Measurements from ENCODE around the gene MICU1. TPM values are rescaled to one million over a fixed set of nuclear protein-coding genes. Genes with fewer than 3 reads are reported as not detected.

Gene MICU1
- total RNA-seq, 1 donor from 2014 or later, result 29.2 TPM

DNA sequence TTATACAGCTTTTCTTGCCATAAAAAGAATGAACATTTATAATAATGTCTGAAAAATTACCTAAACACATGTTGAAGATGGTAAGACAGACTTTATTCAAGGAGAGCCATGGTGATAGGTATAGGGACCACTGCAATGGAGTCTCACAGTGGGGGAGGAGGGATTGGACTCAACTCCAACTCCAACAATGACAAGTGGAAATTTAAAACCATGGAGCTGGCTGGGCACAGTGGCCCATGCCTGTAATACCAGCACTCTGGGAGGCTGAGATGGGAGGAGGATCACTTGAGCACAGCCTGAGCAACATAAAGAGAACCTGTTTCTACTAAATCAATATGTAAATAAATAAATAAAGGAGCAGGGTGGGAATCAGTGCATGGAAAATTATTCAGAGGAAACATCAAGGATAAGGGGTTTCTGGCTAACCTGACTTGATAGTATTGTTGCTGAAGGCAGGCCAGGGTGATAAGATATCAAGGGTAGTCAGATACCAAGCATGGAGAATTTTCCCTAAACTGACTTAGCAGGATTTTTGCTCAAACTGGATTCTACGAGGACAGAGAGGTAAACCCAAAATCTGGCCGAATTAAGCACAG is 19.5 kb upstream of the MICU1 start:
- H3K9me3 ChIP-seq, result no peaks in the 10 kb centered on the region
- no peaks in the 10 kb centered on the region for H3K36me3 ChIP-seq
- no peak for DNase-seq (ENCODE audit: extremely low spot score in 2 of 2)
- H3K27ac ChIP-seq, result no peak overlapping the region
- intact Hi-C loops (cut with DNase I), result no loop called here
- TF ChIP-seq, protein P1, sequence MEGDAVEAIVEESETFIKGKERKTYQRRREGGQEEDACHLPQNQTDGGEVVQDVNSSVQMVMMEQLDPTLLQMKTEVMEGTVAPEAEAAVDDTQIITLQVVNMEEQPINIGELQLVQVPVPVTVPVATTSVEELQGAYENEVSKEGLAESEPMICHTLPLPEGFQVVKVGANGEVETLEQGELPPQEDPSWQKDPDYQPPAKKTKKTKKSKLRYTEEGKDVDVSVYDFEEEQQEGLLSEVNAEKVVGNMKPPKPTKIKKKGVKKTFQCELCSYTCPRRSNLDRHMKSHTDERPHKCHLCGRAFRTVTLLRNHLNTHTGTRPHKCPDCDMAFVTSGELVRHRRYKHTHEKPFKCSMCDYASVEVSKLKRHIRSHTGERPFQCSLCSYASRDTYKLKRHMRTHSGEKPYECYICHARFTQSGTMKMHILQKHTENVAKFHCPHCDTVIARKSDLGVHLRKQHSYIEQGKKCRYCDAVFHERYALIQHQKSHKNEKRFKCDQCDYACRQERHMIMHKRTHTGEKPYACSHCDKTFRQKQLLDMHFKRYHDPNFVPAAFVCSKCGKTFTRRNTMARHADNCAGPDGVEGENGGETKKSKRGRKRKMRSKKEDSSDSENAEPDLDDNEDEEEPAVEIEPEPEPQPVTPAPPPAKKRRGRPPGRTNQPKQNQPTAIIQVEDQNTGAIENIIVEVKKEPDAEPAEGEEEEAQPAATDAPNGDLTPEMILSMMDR (IDR thresholded peaks at IDR 0.05), result no peak
- TF ChIP-seq POLR2A (IDR thresholded peaks at IDR 0.05), result no peak
- no peak for TF ChIP-seq POLR2AphosphoS5 (IDR thresholded peaks at IDR 0.05; ENCODE audit: insufficient read depth in 1 of 2, low read depth in 1 of 2)
- H3K27me3 ChIP-seq, result no peaks in the 10 kb centered on the region
- H3K4me1 ChIP-seq, result no peaks in the 10 kb centered on the region
- H3K4me3 ChIP-seq, result no peak overlapping the region

DNA sequence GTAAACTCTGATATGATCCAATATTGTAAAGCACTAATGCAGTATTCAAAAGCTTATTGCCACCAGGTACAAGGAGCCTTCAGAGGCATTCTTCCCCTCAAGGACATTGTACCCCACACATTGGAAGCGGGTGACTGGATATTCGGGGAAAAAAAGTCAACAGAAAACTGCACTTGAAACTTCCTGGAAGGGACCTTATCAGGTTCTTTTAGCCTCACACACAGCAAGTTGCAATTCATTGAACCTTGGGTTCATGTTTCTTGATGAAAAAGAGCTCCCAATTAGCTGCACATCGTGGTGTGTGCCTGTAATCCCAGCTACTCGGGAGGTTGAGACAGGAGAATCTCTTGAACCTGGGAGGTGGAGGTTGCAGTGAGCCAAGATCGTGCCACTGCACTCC is 16.4 kb upstream of the MICU1 start:
- intact Hi-C loops (cut with DNase I), result no loop called here
- H3K27me3 ChIP-seq, result no peaks in the 10 kb centered on the region
- H3K9me3 ChIP-seq, result no peaks in the 10 kb centered on the region
- H3K36me3 ChIP-seq, result no peaks in the 10 kb centered on the region
- no peak overlapping the region for H3K4me3 ChIP-seq
- H3K4me1 ChIP-seq, result peaks cover 2% of the 10 kb centered on the region
- no peak overlapping the region for H3K27ac ChIP-seq
- TF ChIP-seq POLR2A (IDR thresholded peaks at IDR 0.05), result no peak
- no peak for TF ChIP-seq POLR2AphosphoS5 (IDR thresholded peaks at IDR 0.05; ENCODE audit: insufficient read depth in 1 of 2, low read depth in 1 of 2)
- TF ChIP-seq, protein P1 (IDR thresholded peaks at IDR 0.05), result no peak
- no peak for DNase-seq (ENCODE audit: extremely low spot score in 2 of 2)

DNA sequence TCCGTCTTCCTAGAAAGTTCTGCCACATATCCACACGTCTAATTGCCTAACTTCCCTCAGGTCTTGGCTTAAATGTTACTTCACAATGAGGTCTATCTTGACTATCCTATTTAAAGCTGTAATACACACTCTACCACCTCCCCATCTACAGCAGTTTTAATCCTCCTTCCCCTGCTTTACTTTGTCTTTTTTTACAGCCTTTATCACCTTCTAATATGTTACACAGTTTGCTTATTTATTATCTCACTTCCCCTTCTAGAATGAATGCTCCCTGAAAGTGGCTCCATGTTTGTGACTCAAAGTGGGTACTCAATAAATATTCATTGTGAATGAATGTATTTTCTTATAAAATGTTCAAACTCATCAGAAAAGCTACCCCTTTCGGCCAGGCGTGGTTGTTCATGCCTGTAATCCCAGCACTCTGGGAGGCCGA is 13.6 kb upstream of the MICU1 start:
- no peak for DNase-seq (ENCODE audit: extremely low spot score in 2 of 2)

DNA sequence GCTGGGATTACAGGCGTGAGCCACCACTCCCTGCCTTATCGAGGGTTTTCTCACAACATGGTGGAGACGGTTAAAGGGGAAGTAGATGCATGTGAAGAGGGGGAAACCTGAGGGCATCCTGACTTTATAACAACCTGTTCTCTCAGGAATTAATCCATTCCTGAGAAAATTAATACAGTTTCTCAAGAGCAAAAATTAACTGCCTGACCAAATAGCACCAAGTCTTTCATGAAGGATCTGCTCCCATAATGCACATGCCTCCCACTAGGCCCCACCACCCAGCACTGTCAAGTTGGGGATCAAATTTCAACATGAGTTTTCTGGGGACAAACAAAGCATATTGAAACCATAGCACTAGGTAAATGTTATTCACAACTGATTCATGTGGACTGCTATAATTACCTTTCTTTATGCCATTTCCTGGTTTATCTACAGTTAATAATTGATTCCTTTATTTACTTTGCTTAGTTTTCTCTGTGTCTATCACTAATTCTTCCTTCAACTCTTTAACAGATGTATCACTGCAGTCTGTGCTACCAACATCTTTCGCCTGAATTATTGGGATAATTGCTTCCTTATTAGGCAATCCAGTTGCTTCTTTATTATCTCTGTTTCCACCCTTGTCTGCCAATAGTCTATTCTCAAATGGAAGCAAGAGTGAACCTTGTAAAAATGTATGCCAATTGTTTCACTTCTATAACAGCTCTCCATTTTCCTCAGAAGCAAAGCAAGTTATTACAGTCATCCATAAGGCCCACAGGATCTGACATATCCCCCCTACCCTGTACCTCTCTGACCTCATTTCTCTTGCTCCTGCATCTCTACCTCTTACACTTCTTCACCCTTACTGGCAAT is 12.9 kb upstream of the MICU1 start:
- Histone ChIP-seq H3K27me3 (no peaks in the 10 kb centered on the region), H3K4me1 (peaks cover 6% of the 10 kb centered on the region), H3K27ac (no peak overlapping the region), H3K9me3 (no peaks in the 10 kb centered on the region), H3K36me3 (no peaks in the 10 kb centered on the region), H3K4me3 (no peak overlapping the region)
- intact Hi-C loops (cut with DNase I), result no loop called here
- no peak for DNase-seq (ENCODE audit: extremely low spot score in 2 of 2)
- no peak for TF ChIP-seq POLR2A (IDR thresholded peaks at IDR 0.05)
- TF ChIP-seq POLR2AphosphoS5 (IDR thresholded peaks at IDR 0.05; ENCODE audit: insufficient read depth in 1 of 2, low read depth in 1 of 2), result no peak
- TF ChIP-seq, protein P1 (IDR thresholded peaks at IDR 0.05), result no peak

More for the DNA sequence above, 13.6 kb upstream of the MICU1 start:
- H3K4me3 ChIP-seq, result no peak overlapping the region
- TF ChIP-seq POLR2A (IDR thresholded peaks at IDR 0.05), result no peak
- TF ChIP-seq, protein P1 (IDR thresholded peaks at IDR 0.05), result no peak
- no peak for TF ChIP-seq POLR2AphosphoS5 (IDR thresholded peaks at IDR 0.05; ENCODE audit: insufficient read depth in 1 of 2, low read depth in 1 of 2)
- H3K9me3 ChIP-seq, result no peaks in the 10 kb centered on the region
- H3K36me3 ChIP-seq, result no peaks in the 10 kb centered on the region
- H3K27me3 ChIP-seq, result no peaks in the 10 kb centered on the region
- no peak overlapping the region for H3K27ac ChIP-seq
- H3K4me1 ChIP-seq, result peaks cover 6% of the 10 kb centered on the region
- intact Hi-C loops (cut with DNase I), result no loop called here

DNA sequence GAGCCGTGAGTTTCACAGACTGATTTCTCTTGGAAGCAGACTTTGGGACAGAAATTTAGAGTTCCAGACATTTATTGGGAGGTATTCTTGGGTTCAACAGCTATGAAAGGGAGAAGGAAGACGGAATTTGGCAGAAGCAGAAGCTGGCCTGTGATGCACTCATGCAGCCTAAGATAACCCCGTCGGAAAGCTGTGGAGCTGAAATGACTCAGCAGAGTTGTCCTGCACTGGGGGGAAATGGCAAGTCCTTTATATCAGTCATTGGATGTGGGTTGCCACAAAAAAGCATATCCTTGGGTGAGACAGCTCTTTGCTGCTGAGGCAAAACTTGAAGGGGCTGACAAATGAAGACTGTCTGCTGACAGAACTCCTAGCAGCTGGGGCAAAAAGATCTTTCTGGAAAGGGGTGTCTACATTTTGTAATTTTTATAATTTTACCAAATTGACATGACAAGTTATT is 11.5 kb upstream of the MICU1 start:
- Histone ChIP-seq H3K4me1 (peaks cover 6% of the 10 kb centered on the region), H3K9me3 (no peaks in the 10 kb centered on the region), H3K4me3 (no peak overlapping the region), H3K27me3 (no peaks in the 10 kb centered on the region), H3K36me3 (no peaks in the 10 kb centered on the region), H3K27ac (no peak overlapping the region)
- DNase-seq (ENCODE audit: extremely low spot score in 2 of 2), result no peak
- TF ChIP-seq POLR2AphosphoS5 (IDR thresholded peaks at IDR 0.05; ENCODE audit: insufficient read depth in 1 of 2, low read depth in 1 of 2) (no peak), POLR2A (IDR thresholded peaks at IDR 0.05) (no peak)
- TF ChIP-seq, protein P1 (IDR thresholded peaks at IDR 0.05), result no peak
- intact Hi-C loops (cut with DNase I), result no loop called here
